ENCODE data around the gene ROCK1. TPM values are rescaled to one million over a fixed set of nuclear protein-coding genes. Genes with fewer than 3 reads are reported as not detected.
A peak's percentile ranks its signal among the peaks of the same experiment; 100 is the strongest.

The ROCK1 gene
- total RNA-seq, 1 donor from 2014 or later = 18.6 TPM

DNA sequence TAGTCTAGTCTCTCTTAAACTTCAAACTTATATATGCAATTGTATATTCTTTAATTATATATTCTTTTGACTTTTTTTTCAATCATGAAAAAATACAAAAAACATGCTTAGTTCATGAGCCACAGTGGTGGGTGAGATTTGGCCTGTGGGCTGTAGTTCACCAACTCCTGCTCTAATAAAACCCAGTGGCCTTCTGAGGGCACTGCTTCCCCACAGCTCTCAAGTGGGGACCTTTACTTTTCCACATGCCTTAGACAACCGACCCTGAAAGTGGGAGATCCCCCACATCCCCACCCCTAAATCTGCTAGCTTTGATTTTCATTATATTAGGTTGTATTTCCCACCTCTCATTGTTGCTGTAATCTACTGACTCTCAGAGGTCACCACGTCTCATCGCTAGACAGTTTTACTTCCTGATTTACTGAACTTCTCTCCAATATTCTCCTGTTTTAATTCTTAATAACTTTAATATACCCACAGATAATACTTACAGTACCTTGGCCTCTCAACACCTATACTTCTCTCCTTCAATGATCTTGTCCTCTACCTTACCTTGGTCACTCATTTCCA lies 57.3 kb downstream of the ROCK1 start:
- H3K4me3 ChIP-seq (ENCODE audit: low read depth, low read length) = no peak overlapping the region
- DNase-seq (ENCODE audit: low read depth) = no peak
- TF ChIP-seq, protein P1, sequence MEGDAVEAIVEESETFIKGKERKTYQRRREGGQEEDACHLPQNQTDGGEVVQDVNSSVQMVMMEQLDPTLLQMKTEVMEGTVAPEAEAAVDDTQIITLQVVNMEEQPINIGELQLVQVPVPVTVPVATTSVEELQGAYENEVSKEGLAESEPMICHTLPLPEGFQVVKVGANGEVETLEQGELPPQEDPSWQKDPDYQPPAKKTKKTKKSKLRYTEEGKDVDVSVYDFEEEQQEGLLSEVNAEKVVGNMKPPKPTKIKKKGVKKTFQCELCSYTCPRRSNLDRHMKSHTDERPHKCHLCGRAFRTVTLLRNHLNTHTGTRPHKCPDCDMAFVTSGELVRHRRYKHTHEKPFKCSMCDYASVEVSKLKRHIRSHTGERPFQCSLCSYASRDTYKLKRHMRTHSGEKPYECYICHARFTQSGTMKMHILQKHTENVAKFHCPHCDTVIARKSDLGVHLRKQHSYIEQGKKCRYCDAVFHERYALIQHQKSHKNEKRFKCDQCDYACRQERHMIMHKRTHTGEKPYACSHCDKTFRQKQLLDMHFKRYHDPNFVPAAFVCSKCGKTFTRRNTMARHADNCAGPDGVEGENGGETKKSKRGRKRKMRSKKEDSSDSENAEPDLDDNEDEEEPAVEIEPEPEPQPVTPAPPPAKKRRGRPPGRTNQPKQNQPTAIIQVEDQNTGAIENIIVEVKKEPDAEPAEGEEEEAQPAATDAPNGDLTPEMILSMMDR (conservative IDR thresholded peaks at IDR 0.05; ENCODE audit: low read depth, low read length) = no peak

DNA sequence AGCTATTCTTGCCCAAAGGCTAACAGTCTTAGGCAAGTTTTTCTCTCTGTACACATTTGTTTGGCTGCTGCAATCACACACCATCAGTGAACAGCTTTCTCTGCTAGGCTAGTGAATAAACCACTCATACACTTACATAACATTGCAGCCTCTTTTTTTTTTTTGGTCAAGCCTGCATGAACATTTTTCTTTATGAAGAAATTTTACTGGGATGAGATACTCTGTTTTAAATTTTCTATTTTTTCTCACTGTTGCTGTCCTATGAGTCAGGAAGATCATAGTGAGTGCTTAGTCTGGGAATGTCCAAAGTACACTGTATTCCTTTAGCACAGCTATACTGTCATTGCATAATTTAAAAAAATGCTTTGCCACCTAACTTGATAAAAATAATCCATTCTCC lies 58.5 kb downstream of the ROCK1 start:
- peak; percentile 50 for DNase-seq (ENCODE audit: low read depth)
- H3K4me3 ChIP-seq (ENCODE audit: low read depth, low read length) = no peak overlapping the region
- TF ChIP-seq, protein P1 (conservative IDR thresholded peaks at IDR 0.05; ENCODE audit: low read depth, low read length) = no peak

DNA sequence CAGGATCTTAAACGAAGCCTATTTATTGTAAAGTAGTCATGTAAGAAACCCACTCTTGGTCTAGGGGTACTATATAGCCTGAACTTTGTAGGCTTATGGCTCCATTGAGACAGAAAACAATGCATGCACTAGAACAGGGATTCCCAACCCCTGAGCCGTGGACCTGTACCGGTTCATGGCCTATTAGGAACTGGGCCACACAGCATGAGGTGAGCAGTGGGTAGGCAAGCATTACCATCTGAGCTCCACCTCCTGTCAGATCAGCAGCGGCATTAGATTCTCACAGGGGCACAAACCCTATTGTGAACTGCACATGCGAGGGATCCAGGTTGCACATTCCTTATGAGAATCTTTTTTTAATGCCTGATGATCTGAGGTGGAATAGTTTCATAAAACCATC lies 59.2 kb downstream of the ROCK1 start:
- no peak for DNase-seq (ENCODE audit: low read depth)
- TF ChIP-seq, protein P1 (conservative IDR thresholded peaks at IDR 0.05; ENCODE audit: low read depth, low read length) = no peak
- H3K4me3 ChIP-seq (ENCODE audit: low read depth, low read length) = no peak overlapping the region

DNA sequence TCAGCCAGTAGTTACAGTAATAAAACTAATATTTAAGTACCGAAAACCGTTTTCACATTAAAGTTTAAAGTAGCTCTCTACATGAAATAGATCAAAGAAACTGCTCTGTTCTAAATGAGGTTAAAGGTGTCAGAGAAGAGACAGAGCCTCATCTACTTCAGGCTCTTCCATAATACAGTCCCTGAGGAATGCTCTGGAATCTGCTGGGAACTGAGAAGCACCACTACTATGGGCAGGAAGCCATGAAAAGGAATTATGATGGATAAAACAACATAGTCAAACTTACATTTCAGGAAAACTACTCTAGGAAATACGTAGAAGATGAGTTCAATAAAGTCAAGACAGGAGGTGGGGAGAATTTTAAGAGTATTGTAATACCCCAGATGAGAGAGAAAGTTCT lies 60.0 kb downstream of the ROCK1 start:
- TF ChIP-seq, protein P1 (conservative IDR thresholded peaks at IDR 0.05; ENCODE audit: low read depth, low read length) = no peak
- no peak overlapping the region for H3K4me3 ChIP-seq (ENCODE audit: low read depth, low read length)
- DNase-seq (ENCODE audit: low read depth) = no peak

DNA sequence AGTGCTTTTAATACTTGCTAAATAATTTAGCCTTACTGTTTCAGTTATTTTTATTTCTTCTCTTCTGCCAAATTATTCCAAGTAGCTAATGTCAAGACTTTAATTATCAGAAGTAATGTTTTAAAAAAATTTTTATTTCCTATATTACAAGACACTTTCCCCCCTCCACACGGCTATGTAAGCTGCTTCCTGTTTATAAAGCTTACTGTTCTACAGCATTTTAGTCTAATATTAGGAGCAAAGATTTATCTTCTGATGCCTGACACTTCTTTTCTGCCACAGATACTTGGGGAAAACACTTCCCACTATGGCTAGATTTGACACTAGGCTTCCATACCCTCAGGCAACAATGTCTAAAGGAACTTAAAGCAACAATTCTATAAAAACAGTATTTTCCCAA lies 62.3 kb downstream of the ROCK1 start:
- H3K4me3 ChIP-seq (ENCODE audit: low read depth, low read length) = no peak overlapping the region
- TF ChIP-seq, protein P1 (conservative IDR thresholded peaks at IDR 0.05; ENCODE audit: low read depth, low read length) = no peak
- no peak for DNase-seq (ENCODE audit: low read depth)

DNA sequence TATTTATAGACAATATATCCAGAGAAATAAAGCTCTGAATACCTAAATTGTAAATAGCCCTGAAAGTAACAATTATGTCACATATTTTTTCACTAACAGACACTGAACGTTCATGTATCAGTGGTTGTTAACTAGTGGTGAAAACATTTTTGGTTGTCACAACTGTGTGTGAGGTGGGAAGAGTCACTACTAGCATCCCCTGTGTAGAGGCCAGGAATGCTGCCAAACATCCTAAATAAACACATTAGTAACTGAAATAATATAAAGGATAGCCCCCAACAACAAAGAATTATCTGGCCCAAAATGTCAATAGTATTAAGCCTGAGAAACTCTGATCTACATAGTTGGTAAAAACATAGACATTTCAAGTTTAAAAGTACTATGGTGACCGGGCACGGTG lies 64.5 kb downstream of the ROCK1 start:
- no peak overlapping the region for H3K4me3 ChIP-seq (ENCODE audit: low read depth, low read length)
- DNase-seq (ENCODE audit: low read depth) = no peak

DNA sequence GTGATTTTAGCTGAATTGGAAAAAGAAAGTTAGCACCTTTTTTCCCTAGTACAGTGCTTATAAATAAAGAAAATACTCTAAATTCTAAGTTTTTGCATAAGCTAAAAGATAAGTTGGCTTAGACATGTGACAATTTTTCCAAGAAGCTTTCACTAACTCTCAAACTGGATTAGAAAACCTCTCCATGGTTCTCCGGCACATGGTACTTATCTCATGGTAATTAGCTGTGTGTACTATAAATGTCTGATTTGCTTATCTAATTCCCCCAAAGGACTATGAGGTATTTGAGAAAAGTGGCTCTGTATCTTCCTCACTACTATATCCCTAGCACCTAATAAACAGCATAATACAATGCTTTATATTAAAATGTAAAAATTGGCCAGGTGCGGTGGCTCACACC lies 71.1 kb downstream of the ROCK1 start:
- no peak for DNase-seq (ENCODE audit: low read depth)
- H3K4me3 ChIP-seq (ENCODE audit: low read depth, low read length) = no peak overlapping the region
- TF ChIP-seq, protein P1 (conservative IDR thresholded peaks at IDR 0.05; ENCODE audit: low read depth, low read length) = no peak

More for the DNA sequence above, 64.5 kb downstream of the ROCK1 start:
- TF ChIP-seq, protein P1 (conservative IDR thresholded peaks at IDR 0.05; ENCODE audit: low read depth, low read length) = no peak
